ENCODE results near the gene SPTBN1. TPM values are rescaled to one million over a fixed set of nuclear protein-coding genes. Genes with fewer than 3 reads are reported as not detected.

SPTBN1 gene
- total RNA-seq, 4 donors from 2014 or later: 353 to 606 (median 498) TPM

DNA sequence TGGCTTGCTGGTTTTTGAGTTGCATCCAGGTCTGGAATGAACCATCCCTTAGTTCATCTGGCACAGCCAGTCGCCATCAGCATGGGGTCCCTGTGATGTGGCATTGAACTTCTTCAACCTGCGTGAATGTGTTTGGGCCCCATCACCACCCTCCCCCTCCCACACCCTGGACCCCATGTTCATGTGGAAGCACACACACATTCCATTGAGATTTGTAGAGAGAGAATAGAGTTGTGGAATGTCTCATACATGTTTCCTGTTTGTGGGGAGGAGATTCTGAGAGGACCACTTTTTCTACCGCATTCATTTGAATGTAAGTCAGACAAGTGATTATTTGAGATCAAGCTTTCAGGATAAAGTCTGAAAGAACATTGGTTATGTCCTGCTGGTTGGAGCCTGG is 149.7 kb downstream of the SPTBN1 start:
- TF ChIP-seq POLR2AphosphoS5 (IDR thresholded peaks at IDR 0.05) (no peak), CTCF (IDR thresholded peaks at IDR 0.05) (no peak), POLR2A (IDR thresholded peaks at IDR 0.05) (no peak), EP300 (IDR thresholded peaks at IDR 0.05) (no peak)
- no peaks in the 10 kb centered on the region for H3K9me3 ChIP-seq
- H3K4me3 ChIP-seq: no peak overlapping the region
- no peaks in the 10 kb centered on the region for H3K27me3 ChIP-seq
- 75 to 94% methylated on average over 1 to 3 of the region's 3 CpGs for WGBS, 2 donors (ENCODE audit: low coverage in 1 of 2)
- H3K36me3 ChIP-seq: no peaks in the 10 kb centered on the region
- peak overlapping the region in 2 of 4 donors; percentile 2 to 69 for H3K27ac ChIP-seq
- peaks cover 15 to 95% (median 42%) of the 10 kb centered on the region in 3 donors for H3K4me1 ChIP-seq
- ATAC-seq: no peak

DNA sequence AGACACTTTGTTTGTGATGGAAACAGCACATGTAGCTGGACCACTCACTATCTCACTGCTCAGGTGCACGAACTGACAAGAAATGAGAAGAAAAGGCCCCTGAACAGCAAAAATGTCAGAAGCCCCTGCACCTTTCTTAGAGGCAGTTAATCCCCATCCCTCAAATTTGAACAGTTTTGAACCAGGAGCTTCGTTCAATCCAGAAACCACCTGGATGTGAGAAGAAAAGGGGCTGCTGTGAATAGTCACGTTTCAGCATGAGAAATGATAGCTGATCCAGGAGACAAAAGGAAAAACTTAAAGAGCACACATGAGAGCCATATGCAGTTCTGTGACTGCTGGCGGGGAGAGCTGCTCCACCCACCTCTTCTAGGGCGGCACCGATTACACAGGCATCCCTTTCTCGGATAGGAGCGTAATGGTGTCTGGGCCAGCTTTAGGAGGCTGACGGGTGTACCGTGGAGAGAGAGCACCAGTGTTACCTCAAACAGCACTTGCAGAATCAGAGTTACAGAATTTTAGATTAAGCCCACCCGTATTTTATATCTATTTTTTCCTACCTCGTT is 150.3 kb downstream of the SPTBN1 start:
- no peaks in the 10 kb centered on the region for H3K9me3 ChIP-seq
- H3K4me1 ChIP-seq: peaks cover 15 to 91% (median 35%) of the 10 kb centered on the region in 3 donors
- no peaks in the 10 kb centered on the region for H3K27me3 ChIP-seq
- H3K27ac ChIP-seq: peak overlapping the region in 2 of 4 donors; percentile 2 to 69
- no peaks in the 10 kb centered on the region for H3K36me3 ChIP-seq
- WGBS, 2 donors (ENCODE audit: low coverage in 1 of 2): 54 to 59% methylated on average over 10 to 11 of the region's 12 CpGs
- no peak for ATAC-seq
- TF ChIP-seq POLR2AphosphoS5 (IDR thresholded peaks at IDR 0.05) (no peak), CTCF (IDR thresholded peaks at IDR 0.05) (no peak), EP300 (IDR thresholded peaks at IDR 0.05) (no peak), POLR2A (IDR thresholded peaks at IDR 0.05) (no peak)
- no peak overlapping the region for H3K4me3 ChIP-seq

DNA sequence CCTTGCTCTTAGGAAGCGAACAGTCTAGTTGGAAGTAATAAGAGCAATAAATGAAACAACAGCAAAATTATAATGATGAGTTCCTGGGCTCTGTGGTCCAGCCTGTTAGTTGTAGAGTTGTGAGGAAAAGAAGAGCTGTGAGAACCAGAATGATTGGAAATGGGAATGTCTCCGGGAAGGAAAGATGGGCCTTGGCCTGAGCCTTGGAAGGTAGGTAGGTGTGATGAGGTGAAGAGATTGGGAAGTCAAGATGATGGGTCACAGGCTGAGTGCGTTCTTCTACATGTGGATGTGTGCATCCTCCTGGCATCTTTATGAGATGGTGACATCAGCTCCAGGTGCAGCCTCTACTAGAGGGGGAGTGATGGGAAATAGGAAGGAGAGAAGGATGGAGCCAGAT is 152.1 kb downstream of the SPTBN1 start:
- Histone ChIP-seq H3K27me3 (no peaks in the 10 kb centered on the region), H3K27ac (no peak overlapping the region), H3K4me1 (peaks cover 2 to 91% (median 21%) of the 10 kb centered on the region in 3 donors), H3K4me3 (no peak overlapping the region), H3K9me3 (no peaks in the 10 kb centered on the region), H3K36me3 (peaks cover 0 to 13% of the 10 kb centered on the region in 2 donors)
- 94 to 97% methylated on average over 2 to 3 of the region's 3 CpGs for WGBS, 2 donors (ENCODE audit: low coverage in 1 of 2)
- no peak for TF ChIP-seq POLR2AphosphoS5 (IDR thresholded peaks at IDR 0.05)
- TF ChIP-seq EP300 (IDR thresholded peaks at IDR 0.05): no peak
- TF ChIP-seq CTCF (IDR thresholded peaks at IDR 0.05): no peak
- no peak for TF ChIP-seq POLR2A (IDR thresholded peaks at IDR 0.05)
- no peak for ATAC-seq

GRCh38 chr2:54609241-54609640 is 153.1 kb downstream of the SPTBN1 start:
- Histone ChIP-seq H3K36me3 (peaks cover 0 to 22% of the 10 kb centered on the region in 2 donors), H3K27me3 (no peaks in the 10 kb centered on the region), H3K4me1 (peaks cover 0 to 91% (median 23%) of the 10 kb centered on the region in 3 donors), H3K4me3 (no peak overlapping the region), H3K27ac (no peak overlapping the region), H3K9me3 (no peaks in the 10 kb centered on the region)
- no peak for ATAC-seq
- WGBS, 2 donors (ENCODE audit: low coverage in 1 of 2): 69 to 70% methylated on average over 4 to 5 of the region's 5 CpGs
- TF ChIP-seq CTCF (IDR thresholded peaks at IDR 0.05): no peak
- no peak for TF ChIP-seq EP300 (IDR thresholded peaks at IDR 0.05)
- TF ChIP-seq POLR2A (IDR thresholded peaks at IDR 0.05): no peak
- no peak for TF ChIP-seq POLR2AphosphoS5 (IDR thresholded peaks at IDR 0.05)

GRCh38 chr2:54609647-54610046 is 153.5 kb downstream of the SPTBN1 start:
- Histone ChIP-seq H3K4me3 (no peak overlapping the region), H3K4me1 (peaks cover 0 to 91% (median 23%) of the 10 kb centered on the region in 3 donors), H3K9me3 (no peaks in the 10 kb centered on the region), H3K27ac (no peak overlapping the region), H3K27me3 (no peaks in the 10 kb centered on the region), H3K36me3 (peaks cover 0 to 26% of the 10 kb centered on the region in 2 donors)
- no peak for ATAC-seq
- TF ChIP-seq CTCF (IDR thresholded peaks at IDR 0.05): no peak
- no peak for TF ChIP-seq EP300 (IDR thresholded peaks at IDR 0.05)
- no peak for TF ChIP-seq POLR2AphosphoS5 (IDR thresholded peaks at IDR 0.05)
- no peak for TF ChIP-seq POLR2A (IDR thresholded peaks at IDR 0.05)
- 75 to 79% methylated on average over 2 to 3 of the region's 3 CpGs for WGBS, 2 donors (ENCODE audit: low coverage in 1 of 2)

Measured in gastroesophageal sphincter (tissue), 4 donors.